Measurements from ENCODE around the gene PCDHA5. TPM values are rescaled to one million over a fixed set of nuclear protein-coding genes. Genes with fewer than 3 reads are reported as not detected.
"Not testable (repeated sequence)": the region's sequence is repeated elsewhere in the genome, so short reads cannot be mapped to it uniquely, and the experiment has no call there.

The PCDHA5 gene
- total RNA-seq, 1 experiment from 2014 or later: not detected

DNA sequence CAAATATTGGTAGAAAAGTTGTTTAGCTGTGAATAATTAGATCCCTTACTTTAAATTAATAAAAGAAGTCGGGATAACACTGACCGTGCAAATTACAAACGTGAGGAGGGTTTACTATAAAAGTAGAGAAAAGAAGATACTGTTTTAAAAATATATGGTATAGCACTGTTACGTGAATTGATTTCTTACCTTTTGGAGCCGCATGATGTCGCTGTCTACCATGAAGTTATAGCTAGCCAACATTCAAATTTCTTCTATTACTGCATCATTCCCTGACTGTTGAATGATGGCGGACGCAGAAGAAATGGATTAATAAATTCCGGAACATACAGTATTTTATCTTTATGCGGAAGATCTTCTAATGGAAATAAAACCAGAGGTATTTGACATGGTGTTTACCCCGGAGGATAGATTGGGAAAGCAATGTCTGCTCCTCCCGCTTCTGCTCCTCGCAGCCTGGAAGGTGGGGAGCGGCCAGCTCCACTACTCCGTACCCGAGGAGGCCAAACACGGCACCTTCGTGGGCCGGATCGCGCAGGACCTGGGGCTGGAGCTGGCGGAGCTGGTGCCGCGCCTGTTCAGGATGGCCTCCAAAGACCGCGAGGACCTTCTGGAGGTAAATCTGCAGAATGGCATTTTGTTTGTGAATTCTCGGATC is 6.4 kb downstream of the PCDHA5 start, which contains the start of gene PCDHA6:
TSS of gene PCDHA6 (plus strand) at position 257 of the 658 bp plus-strand sequence. CDS start at position 389, 132 bp downstream.
- no peak within 1 kb of the TSS for H3K4me3 Mint-ChIP-seq (ENCODE audit: unreplicated experiment)
- Histone ChIP-seq H3K27me3 (replicated peaks; ENCODE audit: control insufficient read depth, insufficient read depth, low read length) (no peaks in the 10 kb centered on the region), H3K4me3 (ENCODE audit: low read depth, low read length) (no peak within 1 kb of the TSS), H3K9me3 (no peaks in the 10 kb centered on the region; the same call in none of the 2 replicates), H3K36me3 (ENCODE audit: control insufficient read depth, insufficient read depth, low read length) (no peaks in the 10 kb centered on the region), H3K4me1 (no peaks in the 10 kb centered on the region)
- H3K36me3 Mint-ChIP-seq (ENCODE audit: insufficient read depth, unreplicated experiment): no peaks in the 10 kb centered on the region
- H3K27ac Mint-ChIP-seq (ENCODE audit: unreplicated experiment): no peak within 1 kb of the TSS
- H3K4me1 Mint-ChIP-seq (ENCODE audit: low read depth, unreplicated experiment): no peaks in the 10 kb centered on the region
- POLR2A ChIA-PET: no interaction called here
- intact Hi-C loops (cut with micrococcal nuclease; ENCODE audit: unreplicated experiment): no loop called here
- CTCF ChIA-PET: no interaction called here
- H3K27me3 Mint-ChIP-seq (ENCODE audit: insufficient read depth, unreplicated experiment): no peaks in the 10 kb centered on the region
- H3K9me3 Mint-ChIP-seq (ENCODE audit: unreplicated experiment): peaks cover 8% of the 10 kb centered on the region
- no peak for DNase-seq
- BruUV-seq (replicated peaks): no TSS peak
- TF ChIP-seq, protein P1, sequence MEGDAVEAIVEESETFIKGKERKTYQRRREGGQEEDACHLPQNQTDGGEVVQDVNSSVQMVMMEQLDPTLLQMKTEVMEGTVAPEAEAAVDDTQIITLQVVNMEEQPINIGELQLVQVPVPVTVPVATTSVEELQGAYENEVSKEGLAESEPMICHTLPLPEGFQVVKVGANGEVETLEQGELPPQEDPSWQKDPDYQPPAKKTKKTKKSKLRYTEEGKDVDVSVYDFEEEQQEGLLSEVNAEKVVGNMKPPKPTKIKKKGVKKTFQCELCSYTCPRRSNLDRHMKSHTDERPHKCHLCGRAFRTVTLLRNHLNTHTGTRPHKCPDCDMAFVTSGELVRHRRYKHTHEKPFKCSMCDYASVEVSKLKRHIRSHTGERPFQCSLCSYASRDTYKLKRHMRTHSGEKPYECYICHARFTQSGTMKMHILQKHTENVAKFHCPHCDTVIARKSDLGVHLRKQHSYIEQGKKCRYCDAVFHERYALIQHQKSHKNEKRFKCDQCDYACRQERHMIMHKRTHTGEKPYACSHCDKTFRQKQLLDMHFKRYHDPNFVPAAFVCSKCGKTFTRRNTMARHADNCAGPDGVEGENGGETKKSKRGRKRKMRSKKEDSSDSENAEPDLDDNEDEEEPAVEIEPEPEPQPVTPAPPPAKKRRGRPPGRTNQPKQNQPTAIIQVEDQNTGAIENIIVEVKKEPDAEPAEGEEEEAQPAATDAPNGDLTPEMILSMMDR (IDR thresholded peaks at IDR 0.05; ENCODE audit: insufficient read depth in 1 of 2, low read depth in 1 of 2, low read length in 1 of 2, severe bottlenecking in 1 of 2, unreplicated experiment in 1 of 2): no peak

DNA sequence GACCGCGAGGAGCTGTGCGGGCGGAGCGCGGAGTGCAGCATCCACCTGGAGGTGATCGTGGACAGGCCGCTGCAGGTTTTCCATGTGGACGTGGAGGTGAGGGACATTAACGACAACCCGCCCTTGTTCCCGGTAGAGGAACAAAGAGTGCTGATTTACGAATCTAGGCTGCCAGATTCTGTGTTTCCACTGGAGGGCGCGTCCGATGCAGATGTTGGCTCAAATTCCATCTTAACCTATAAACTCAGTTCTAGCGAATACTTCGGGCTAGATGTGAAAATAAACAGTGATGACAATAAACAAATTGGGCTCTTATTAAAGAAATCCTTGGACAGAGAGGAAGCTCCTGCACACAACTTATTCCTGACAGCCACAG is 6.9 kb downstream of the PCDHA5 start:
- no peak overlapping the region for H3K4me3 ChIP-seq (ENCODE audit: low read depth, low read length)

DNA sequence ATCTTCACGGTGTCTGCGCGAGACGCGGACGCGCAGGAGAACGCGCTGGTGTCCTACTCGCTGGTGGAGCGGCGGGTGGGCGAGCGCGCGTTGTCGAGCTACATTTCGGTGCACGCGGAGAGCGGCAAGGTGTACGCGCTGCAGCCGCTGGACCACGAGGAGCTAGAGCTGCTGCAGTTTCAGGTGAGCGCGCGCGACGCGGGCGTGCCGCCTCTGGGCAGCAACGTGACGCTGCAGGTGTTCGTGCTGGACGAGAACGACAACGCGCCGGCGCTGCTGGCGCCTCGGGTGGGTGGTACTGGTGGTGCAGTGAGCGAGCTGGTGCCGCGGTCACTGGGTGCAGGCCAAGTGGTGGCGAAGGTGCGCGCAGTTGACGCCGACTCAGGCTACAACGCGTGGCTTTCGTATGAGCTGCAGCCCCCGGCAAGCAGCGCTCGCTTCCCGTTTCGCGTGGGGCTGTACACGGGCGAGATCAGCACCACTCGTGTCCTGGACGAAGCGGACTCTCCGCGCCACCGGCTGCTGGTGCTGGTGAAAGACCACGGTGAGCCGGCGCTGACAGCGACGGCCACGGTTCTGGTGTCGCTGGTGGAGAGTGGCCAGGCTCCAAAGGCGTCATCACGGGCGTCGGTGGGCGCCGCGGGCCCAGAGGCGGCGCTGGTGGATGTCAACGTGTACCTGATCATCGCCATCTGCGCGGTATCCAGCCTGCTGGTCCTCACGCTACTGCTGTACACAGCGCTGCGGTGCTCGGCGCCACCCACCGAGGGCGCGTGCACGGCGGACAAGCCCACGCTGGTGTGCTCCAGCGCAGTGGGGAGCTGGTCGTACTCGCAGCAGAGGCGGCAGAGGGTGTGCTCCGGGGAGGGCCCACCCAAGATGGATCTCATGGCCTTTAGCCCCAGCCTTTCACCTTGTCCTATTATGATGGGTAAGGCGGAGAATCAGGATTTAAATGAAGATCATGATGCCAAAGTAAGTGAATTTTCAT is 8.4 kb downstream of the PCDHA5 start:
- H3K4me3 ChIP-seq (ENCODE audit: low read depth, low read length); H3K27ac Mint-ChIP-seq (ENCODE audit: unreplicated experiment); BruUV-seq (replicated peaks); CTCF ChIA-PET; H3K27me3 ChIP-seq (replicated peaks; ENCODE audit: control insufficient read depth, insufficient read depth, low read length); H3K36me3 ChIP-seq (ENCODE audit: control insufficient read depth, insufficient read depth, low read length); intact Hi-C loops (cut with micrococcal nuclease; ENCODE audit: unreplicated experiment); H3K27me3 Mint-ChIP-seq (ENCODE audit: insufficient read depth, unreplicated experiment); DNase-seq; H3K4me1 Mint-ChIP-seq (ENCODE audit: low read depth, unreplicated experiment); H3K4me3 Mint-ChIP-seq (ENCODE audit: unreplicated experiment); H3K9me3 Mint-ChIP-seq (ENCODE audit: unreplicated experiment); H3K36me3 Mint-ChIP-seq (ENCODE audit: insufficient read depth, unreplicated experiment); H3K4me1 ChIP-seq; POLR2A ChIA-PET; H3K9me3 ChIP-seq: not testable (repeated sequence)

More for the DNA sequence above, 6.9 kb downstream of the PCDHA5 start:
- no peak overlapping the region for H3K4me3 Mint-ChIP-seq (ENCODE audit: unreplicated experiment)
- H3K27ac Mint-ChIP-seq (ENCODE audit: unreplicated experiment): no peak overlapping the region
- CTCF ChIA-PET: no interaction called here
- no peaks in the 10 kb centered on the region; the same call in none of the 2 replicates for H3K9me3 ChIP-seq
- no peaks in the 10 kb centered on the region for H3K36me3 ChIP-seq (ENCODE audit: control insufficient read depth, insufficient read depth, low read length)
- H3K4me1 ChIP-seq: no peaks in the 10 kb centered on the region
- TF ChIP-seq, protein P1 (IDR thresholded peaks at IDR 0.05; ENCODE audit: insufficient read depth in 1 of 2, low read depth in 1 of 2, low read length in 1 of 2, severe bottlenecking in 1 of 2, unreplicated experiment in 1 of 2): no peak
- H3K36me3 Mint-ChIP-seq (ENCODE audit: insufficient read depth, unreplicated experiment): no peaks in the 10 kb centered on the region
- intact Hi-C loops (cut with micrococcal nuclease; ENCODE audit: unreplicated experiment): no loop called here
- POLR2A ChIA-PET: no interaction called here
- H3K27me3 Mint-ChIP-seq (ENCODE audit: insufficient read depth, unreplicated experiment): no peaks in the 10 kb centered on the region
- H3K4me1 Mint-ChIP-seq (ENCODE audit: low read depth, unreplicated experiment): no peaks in the 10 kb centered on the region
- no peak for DNase-seq
- no peaks in the 10 kb centered on the region for H3K27me3 ChIP-seq (replicated peaks; ENCODE audit: control insufficient read depth, insufficient read depth, low read length)
- BruUV-seq (replicated peaks): no TSS peak
- peaks cover 8% of the 10 kb centered on the region for H3K9me3 Mint-ChIP-seq (ENCODE audit: unreplicated experiment)

Data from Caco-2 (cell line).